Trophoblast cell (in vitro differentiated cells and primary cell): Measurements from ENCODE around the gene TNS1.

Source experiments
- DNase-seq, 2 donors: peaks; one replicate each; pipeline ENCODE4 v3.0.0-alpha.2; 2016
- H2AFZ ChIP-seq: 2 replicates; pipeline ENCODE4 v1.6.1; 2013; ENCODE audit warnings: low read length, moderate library complexity, mild to moderate bottlenecking; ENCODE audit not compliant: insufficient read depth, poor library complexity
- H2AK5ac ChIP-seq: 2 replicates; pipeline ENCODE4 v1.6.1; 2013; ENCODE audit warnings: mild to moderate bottlenecking, low read length
- H2BK120ac ChIP-seq: 2 replicates; pipeline ENCODE4 v1.6.1; 2013; ENCODE audit warnings: low read length, mild to moderate bottlenecking, moderate library complexity; ENCODE audit not compliant: insufficient read depth, poor library complexity
- H2BK12ac ChIP-seq: 2 replicates; pipeline ENCODE4 v1.6.1; 2013; ENCODE audit warnings: mild to moderate bottlenecking, low read length, moderate library complexity
- H2BK5ac ChIP-seq: 2 replicates; pipeline ENCODE4 v1.6.1; 2013; ENCODE audit warnings: low read length, low read depth, moderate library complexity, mild to moderate bottlenecking; ENCODE audit not compliant: poor library complexity
- H3K14ac ChIP-seq: 2 replicates; pipeline ENCODE4 v1.6.1; 2013; ENCODE audit warnings: mild to moderate bottlenecking, low read length
- H3K18ac ChIP-seq: 2 replicates; pipeline ENCODE4 v1.6.1; 2013; ENCODE audit warnings: mild to moderate bottlenecking, low read length
- H3K23ac ChIP-seq: 2 replicates; pipeline ENCODE4 v1.6.1; 2013; ENCODE audit warnings: low read length
- H3K27ac ChIP-seq: 2 replicates; pipeline ENCODE4 v1.5.1; 2013; ENCODE audit warnings: low read depth, mild to moderate bottlenecking, inconsistent platforms, low read length, moderate library complexity
- H3K27me3 ChIP-seq: 2 replicates; pipeline ENCODE4 v1.6.1; 2013; ENCODE audit warnings: inconsistent platforms, mild to moderate bottlenecking, low read length, moderate library complexity; ENCODE audit not compliant: insufficient read depth
- H3K36me3 ChIP-seq, 2 experiments: 1 replicate in 1 of 2; 2 replicates in 1 of 2; pipeline ENCODE4 v1.6.1; 2013; ENCODE audit warnings: low read length in 2 of 2, mild to moderate bottlenecking in 2 of 2, moderate library complexity in 1 of 2; ENCODE audit not compliant: insufficient read depth in 2 of 2, control insufficient read depth in 1 of 2
- H3K4ac ChIP-seq: 2 replicates; pipeline ENCODE4 v1.6.1; 2013; ENCODE audit warnings: low read depth, mild to moderate bottlenecking, low read length, moderate library complexity
- H3K4me1 ChIP-seq, 2 experiments: 1 replicate in 1 of 2; 2 replicates in 1 of 2; pipeline ENCODE4 v1.6.1; 2013; ENCODE audit warnings: low read length in 2 of 2, mild to moderate bottlenecking in 2 of 2, moderate library complexity in 1 of 2; ENCODE audit not compliant: insufficient read depth in 2 of 2, control insufficient read depth in 1 of 2
- H3K4me2 ChIP-seq: 2 replicates; pipeline ENCODE4 v1.6.1; 2013; ENCODE audit warnings: inconsistent platforms, mild to moderate bottlenecking, low read length, moderate library complexity
- H3K4me3 ChIP-seq: 2 replicates; pipeline ENCODE4 v1.5.1; 2013; ENCODE audit warnings: mild to moderate bottlenecking, low read depth, low read length, inconsistent platforms
- H3K79me1 ChIP-seq: one replicate; pipeline ENCODE4 v1.6.1; 2013; ENCODE audit warnings: low read length
- H3K79me2 ChIP-seq: 2 replicates; pipeline ENCODE4 v1.6.1; 2013; ENCODE audit warnings: low read length, mild to moderate bottlenecking; ENCODE audit not compliant: control insufficient read depth, insufficient read depth, poor library complexity
- H3K9ac ChIP-seq: 2 replicates; pipeline ENCODE4 v1.6.1; 2013; ENCODE audit warnings: mild to moderate bottlenecking, low read length
- H3K9me3 ChIP-seq: 2 replicates; pipeline ENCODE4 v1.6.1; 2013; ENCODE audit warnings: low read depth, mild to moderate bottlenecking, control low read depth, inconsistent platforms, low read length; ENCODE audit not compliant: insufficient read depth
- H4K12ac ChIP-seq: 2 replicates; pipeline ENCODE4 v1.6.1; 2013; ENCODE audit warnings: low read depth, mild to moderate bottlenecking, low read length, moderate library complexity
- H4K8ac ChIP-seq: 2 replicates; pipeline ENCODE4 v1.6.1; 2013; ENCODE audit warnings: low read depth, mild to moderate bottlenecking, low read length, moderate library complexity
- H4K91ac ChIP-seq: one replicate; pipeline ENCODE4 v1.6.1; 2013; ENCODE audit warnings: low read depth, mild to moderate bottlenecking, low read length, moderate library complexity
- WGBS: extraction: QIAGEN DNeasy Blood & Tissue Kit; methylation state at CpG from one replicate; pipeline ENCODE4 v1.1.7; 2013; ENCODE audit warnings: missing lambda C conversion rate; ENCODE audit not compliant: insufficient read length, insufficient coverage; ENCODE audit errors: extremely low coverage; 5-methylcytosine and 5-hydroxymethylcytosine counted together

TNS1 gene

DNA sequence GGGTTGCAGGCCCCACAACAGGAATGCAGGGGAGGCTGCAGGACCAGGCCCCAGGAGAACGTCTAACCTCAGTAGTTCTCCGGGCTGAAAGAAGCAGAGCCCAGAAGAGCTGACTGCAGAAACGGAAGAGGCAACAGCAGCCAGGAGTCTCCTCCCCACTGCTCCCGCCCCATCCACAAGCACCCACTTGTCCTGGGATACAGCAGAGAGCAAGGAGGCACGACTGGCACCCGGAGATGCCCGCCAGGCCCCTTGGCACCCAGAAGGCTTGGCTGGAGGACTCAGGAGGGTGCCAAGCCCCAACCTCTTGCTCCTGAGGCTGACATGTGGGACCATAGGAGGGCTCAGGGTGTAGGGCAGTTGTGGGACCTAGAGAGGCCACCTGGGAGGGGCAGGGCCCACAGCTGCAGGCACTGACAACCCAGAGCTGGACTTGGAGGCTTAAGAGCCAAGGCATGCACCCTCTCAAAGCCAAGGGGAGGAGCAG, 29.0 kb upstream of the TNS1 start:
- Histone ChIP-seq H2BK5ac (no peak overlapping the region), H3K14ac (no peak overlapping the region), H2BK120ac (no peak overlapping the region), H2BK12ac (no peak overlapping the region), H3K9ac (no peak overlapping the region), H3K36me3 (no peaks in the 10 kb centered on the region), H4K12ac (no peak overlapping the region), H3K4me2 (no peak overlapping the region), H4K8ac (no peak overlapping the region), H3K9me3 (peaks cover 8% of the 10 kb centered on the region), H4K91ac (no peak overlapping the region), H3K4me1 (peaks cover 0 to 3% of the 10 kb centered on the region in 2 experiments), H3K27ac (no peak overlapping the region), H3K18ac (no peak overlapping the region), H3K79me2 (no peaks in the 10 kb centered on the region), H3K79me1 (no peaks in the 10 kb centered on the region), H3K4ac (no peak overlapping the region), H2AK5ac (no peak overlapping the region), H2AFZ (no peak overlapping the region), H3K23ac (no peak overlapping the region), H3K27me3 (peaks cover 22% of the 10 kb centered on the region), H3K4me3 (no peak overlapping the region)
- no peak for DNase-seq
- no CpG with 5 or more reads among the region's 7 CpGs for WGBS

DNA sequence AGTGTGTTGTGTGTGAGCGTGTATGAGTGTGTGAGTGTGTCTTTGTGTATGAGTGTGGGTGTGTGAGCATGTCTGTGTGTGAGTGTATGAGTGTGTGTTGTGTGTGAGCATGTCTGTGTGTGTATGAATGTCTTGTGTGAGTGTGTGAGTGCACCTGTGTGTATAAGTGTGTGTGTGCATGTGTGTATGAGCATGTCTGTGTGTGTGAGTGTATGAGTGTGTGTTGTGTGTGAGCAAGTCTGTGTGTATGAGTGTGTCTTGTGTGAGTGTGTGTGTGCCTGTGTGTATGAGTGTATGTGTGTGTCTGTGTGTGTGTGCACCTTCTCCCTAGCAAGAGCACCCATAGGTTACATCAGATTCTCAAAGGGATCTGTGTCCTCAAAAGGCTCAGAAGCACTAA, 28.5 kb upstream of the TNS1 start:
- peak overlapping the region; percentile 77 for H3K23ac ChIP-seq
- no peak overlapping the region for H3K27ac ChIP-seq
- no peak overlapping the region for H3K14ac ChIP-seq
- H2BK120ac ChIP-seq: no peak overlapping the region
- peaks cover 0 to 3% of the 10 kb centered on the region in 2 experiments for H3K4me1 ChIP-seq
- no peak overlapping the region for H3K4ac ChIP-seq
- DNase-seq: no peak
- H3K79me2 ChIP-seq: no peaks in the 10 kb centered on the region
- H4K12ac ChIP-seq: no peak overlapping the region
- H4K8ac ChIP-seq: no peak overlapping the region
- H3K79me1 ChIP-seq: no peaks in the 10 kb centered on the region
- H3K27me3 ChIP-seq: peaks cover 22% of the 10 kb centered on the region
- H3K9me3 ChIP-seq: peaks cover 8% of the 10 kb centered on the region
- no peak overlapping the region for H2BK12ac ChIP-seq
- H2AFZ ChIP-seq: no peak overlapping the region
- no peaks in the 10 kb centered on the region for H3K36me3 ChIP-seq
- H2AK5ac ChIP-seq: no peak overlapping the region
- no peak overlapping the region for H3K18ac ChIP-seq
- H3K9ac ChIP-seq: no peak overlapping the region
- 100% methylated on average over 1 of the region's 1 CpG for WGBS
- H4K91ac ChIP-seq: no peak overlapping the region
- no peak overlapping the region for H2BK5ac ChIP-seq
- peak overlapping the region; percentile 41 for H3K4me3 ChIP-seq
- H3K4me2 ChIP-seq: no peak overlapping the region

DNA sequence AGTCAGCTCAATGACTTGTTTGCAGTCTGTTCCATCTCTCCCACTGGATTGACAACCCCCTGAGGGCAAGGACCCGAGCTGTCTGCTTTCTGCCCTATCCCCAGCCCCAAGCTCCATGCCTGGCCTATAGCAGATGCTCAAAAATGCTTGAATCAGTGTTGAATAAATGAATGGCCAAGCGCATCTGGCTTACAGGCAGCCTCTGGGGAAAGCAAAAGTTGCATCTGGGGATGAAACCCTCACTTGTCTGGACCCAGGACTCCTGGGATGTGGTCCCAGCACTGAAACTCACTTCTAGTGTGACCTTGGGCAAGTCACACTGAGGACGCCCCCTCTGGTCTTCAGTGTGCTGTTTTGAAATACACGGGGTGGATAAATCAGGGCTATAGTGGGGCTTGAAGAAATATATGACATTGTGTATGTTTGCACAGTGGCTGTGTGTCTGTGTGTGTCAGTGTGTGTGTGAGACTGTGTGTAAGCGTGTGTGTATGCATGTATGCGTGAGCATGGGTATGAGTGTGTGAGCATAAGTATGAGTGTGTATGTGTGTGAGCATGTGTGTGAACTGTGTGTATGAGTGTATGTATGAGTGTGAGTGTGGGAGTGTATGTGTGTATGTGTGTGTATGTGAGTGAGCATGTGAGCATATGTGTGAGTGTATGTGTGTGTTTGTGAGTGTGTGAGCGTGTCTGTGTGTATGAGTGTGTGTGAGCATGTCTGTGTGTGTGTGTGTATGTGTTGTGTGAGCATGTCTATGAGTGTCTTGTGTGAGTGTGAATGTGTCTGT, 27.8 kb upstream of the TNS1 start:
- WGBS: no CpG with 5 or more reads among the region's 7 CpGs
- H2BK120ac ChIP-seq: no peak overlapping the region
- H2AK5ac ChIP-seq: no peak overlapping the region
- H2BK5ac ChIP-seq: no peak overlapping the region
- H3K14ac ChIP-seq: no peak overlapping the region
- peak overlapping the region; percentile 77 for H3K23ac ChIP-seq
- H3K4ac ChIP-seq: no peak overlapping the region
- no peak for DNase-seq
- no peak overlapping the region for H4K91ac ChIP-seq
- H3K4me2 ChIP-seq: no peak overlapping the region
- no peak overlapping the region for H3K18ac ChIP-seq
- H3K4me1 ChIP-seq: peaks cover 0 to 3% of the 10 kb centered on the region in 2 experiments
- H3K36me3 ChIP-seq: no peaks in the 10 kb centered on the region
- no peaks in the 10 kb centered on the region for H3K79me2 ChIP-seq
- no peak overlapping the region for H2BK12ac ChIP-seq
- H2AFZ ChIP-seq: no peak overlapping the region
- H3K27me3 ChIP-seq: peaks cover 22% of the 10 kb centered on the region
- H4K12ac ChIP-seq: no peak overlapping the region
- H4K8ac ChIP-seq: no peak overlapping the region
- no peaks in the 10 kb centered on the region for H3K79me1 ChIP-seq
- H3K9me3 ChIP-seq: peaks cover 8% of the 10 kb centered on the region
- H3K9ac ChIP-seq: no peak overlapping the region
- H3K27ac ChIP-seq: no peak overlapping the region
- peak overlapping the region; percentile 41 for H3K4me3 ChIP-seq

DNA sequence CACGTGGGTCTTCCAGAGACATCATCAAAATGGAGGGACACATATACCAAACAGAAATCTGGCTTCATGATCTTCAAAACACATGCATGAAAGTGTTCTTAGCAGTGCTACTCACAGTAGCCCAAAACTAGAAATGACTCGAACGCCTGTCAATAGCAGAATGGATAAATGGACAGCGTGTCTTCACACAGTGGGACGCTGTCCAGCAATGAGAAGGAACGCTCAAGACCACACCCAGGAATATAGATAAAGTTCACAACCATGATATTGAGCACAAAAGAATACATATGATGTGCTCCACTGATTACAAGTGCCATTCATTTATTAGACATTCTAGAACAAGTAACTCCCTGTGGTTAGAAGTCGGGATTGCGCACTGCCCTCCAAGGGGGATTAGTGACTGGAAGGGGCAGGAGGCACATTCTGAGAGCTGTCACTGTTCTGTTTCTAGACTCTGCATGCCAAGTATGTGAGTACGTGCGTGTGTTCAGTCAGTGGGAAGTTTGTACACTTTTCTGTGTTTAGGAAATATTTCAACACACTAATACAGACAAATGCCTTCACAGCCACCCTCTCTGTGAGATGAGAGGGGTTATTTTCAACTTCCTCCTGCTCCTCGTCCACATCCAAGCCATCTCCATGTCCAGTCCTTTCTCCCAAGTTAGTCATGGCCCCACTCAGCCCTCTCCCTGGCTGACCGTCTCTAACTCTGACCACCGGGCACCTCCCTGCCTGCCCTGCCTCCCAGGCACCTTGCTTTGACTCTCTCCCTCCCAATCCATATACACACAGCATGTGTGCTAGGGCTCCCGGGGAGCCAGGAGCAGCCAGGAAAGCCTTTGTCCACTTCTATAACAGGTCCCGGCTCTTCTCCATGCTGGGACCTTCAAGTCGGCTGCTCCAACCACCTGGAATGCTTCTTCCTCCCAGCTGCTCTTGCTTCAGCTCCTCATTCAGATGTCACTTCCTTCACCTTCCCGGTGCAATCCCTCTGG, 26.9 kb upstream of the TNS1 start:
- Histone ChIP-seq H3K4me3 (no peak overlapping the region), H3K79me2 (no peaks in the 10 kb centered on the region)

More for the DNA sequence above, 26.9 kb upstream of the TNS1 start:
- Histone ChIP-seq H3K18ac (no peak overlapping the region), H4K91ac (no peak overlapping the region), H3K23ac (no peak overlapping the region), H2BK120ac (no peak overlapping the region), H3K79me1 (no peaks in the 10 kb centered on the region), H3K27me3 (peaks cover 22% of the 10 kb centered on the region), H2AFZ (no peak overlapping the region), H3K36me3 (no peaks in the 10 kb centered on the region), H2AK5ac (no peak overlapping the region), H3K4ac (no peak overlapping the region), H3K27ac (no peak overlapping the region), H2BK5ac (no peak overlapping the region), H3K9ac (no peak overlapping the region), H4K12ac (no peak overlapping the region), H2BK12ac (no peak overlapping the region), H3K4me1 (peaks cover 0 to 3% of the 10 kb centered on the region in 2 experiments), H3K14ac (no peak overlapping the region), H4K8ac (no peak overlapping the region), H3K4me2 (no peak overlapping the region), H3K9me3 (peaks cover 8% of the 10 kb centered on the region)
- no peak for DNase-seq
- WGBS: no CpG with 5 or more reads among the region's 17 CpGs
